HL-60 (cell line): ENCODE measurements around the gene CST9.

Source experiments
- GABPA ChIP-seq: IDR thresholded peaks from 2 replicates; pipeline ENCODE4 v1.6.1; 2012; ENCODE audit warnings: low read depth
- POLR2AphosphoS5 ChIP-seq: IDR thresholded peaks from 2 replicates; pipeline ENCODE4 v1.6.1; 2012; ENCODE audit warnings: low read depth
- TF ChIP-seq, protein P1 (sequence below): IDR thresholded peaks from one replicate; pipeline ENCODE4 v1.5.1; 2011; ENCODE audit warnings: low read length, control low read depth, inconsistent platforms; ENCODE audit not compliant: insufficient read depth
- TF ChIP-seq, protein P2 (sequence below): IDR thresholded peaks from 2 replicates; pipeline ENCODE4 v1.6.1; 2012; ENCODE audit warnings: low read depth; ENCODE audit not compliant: insufficient replicate concordance

DNA sequence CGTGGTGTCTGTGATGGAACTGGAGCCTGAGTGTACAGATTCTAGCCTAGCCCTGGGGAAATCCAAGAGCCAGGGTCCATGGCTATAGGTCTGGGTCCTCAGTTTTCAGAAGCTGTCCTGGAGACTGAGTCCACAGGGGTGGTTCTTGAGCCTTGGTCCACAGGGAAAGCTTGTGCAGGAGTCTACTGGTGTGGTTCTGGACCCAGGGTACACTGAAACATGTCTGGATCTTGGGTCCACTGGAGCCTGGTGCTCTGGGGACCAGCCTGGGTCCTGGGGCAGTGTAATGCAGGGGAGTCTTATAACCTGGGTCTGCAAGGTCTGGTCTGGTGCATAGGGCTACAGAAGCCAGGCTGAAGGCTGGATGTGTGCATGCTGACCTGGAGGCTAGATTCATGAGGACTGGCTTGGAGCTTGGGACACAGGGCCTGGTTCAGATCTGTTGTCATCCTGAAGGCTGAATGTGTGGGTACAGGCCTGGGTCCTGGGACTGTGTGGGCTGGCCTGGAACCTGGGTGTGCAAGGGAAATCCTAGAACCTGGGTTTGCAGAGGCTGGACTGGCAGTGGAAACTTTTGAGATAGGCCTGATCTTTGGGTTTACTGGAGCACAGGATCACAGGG is 42.9 kb downstream of the CST9 start:
- no peak for TF ChIP-seq GABPA
- TF ChIP-seq, protein P1, sequence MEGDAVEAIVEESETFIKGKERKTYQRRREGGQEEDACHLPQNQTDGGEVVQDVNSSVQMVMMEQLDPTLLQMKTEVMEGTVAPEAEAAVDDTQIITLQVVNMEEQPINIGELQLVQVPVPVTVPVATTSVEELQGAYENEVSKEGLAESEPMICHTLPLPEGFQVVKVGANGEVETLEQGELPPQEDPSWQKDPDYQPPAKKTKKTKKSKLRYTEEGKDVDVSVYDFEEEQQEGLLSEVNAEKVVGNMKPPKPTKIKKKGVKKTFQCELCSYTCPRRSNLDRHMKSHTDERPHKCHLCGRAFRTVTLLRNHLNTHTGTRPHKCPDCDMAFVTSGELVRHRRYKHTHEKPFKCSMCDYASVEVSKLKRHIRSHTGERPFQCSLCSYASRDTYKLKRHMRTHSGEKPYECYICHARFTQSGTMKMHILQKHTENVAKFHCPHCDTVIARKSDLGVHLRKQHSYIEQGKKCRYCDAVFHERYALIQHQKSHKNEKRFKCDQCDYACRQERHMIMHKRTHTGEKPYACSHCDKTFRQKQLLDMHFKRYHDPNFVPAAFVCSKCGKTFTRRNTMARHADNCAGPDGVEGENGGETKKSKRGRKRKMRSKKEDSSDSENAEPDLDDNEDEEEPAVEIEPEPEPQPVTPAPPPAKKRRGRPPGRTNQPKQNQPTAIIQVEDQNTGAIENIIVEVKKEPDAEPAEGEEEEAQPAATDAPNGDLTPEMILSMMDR, result no peak
- TF ChIP-seq, protein P2, sequence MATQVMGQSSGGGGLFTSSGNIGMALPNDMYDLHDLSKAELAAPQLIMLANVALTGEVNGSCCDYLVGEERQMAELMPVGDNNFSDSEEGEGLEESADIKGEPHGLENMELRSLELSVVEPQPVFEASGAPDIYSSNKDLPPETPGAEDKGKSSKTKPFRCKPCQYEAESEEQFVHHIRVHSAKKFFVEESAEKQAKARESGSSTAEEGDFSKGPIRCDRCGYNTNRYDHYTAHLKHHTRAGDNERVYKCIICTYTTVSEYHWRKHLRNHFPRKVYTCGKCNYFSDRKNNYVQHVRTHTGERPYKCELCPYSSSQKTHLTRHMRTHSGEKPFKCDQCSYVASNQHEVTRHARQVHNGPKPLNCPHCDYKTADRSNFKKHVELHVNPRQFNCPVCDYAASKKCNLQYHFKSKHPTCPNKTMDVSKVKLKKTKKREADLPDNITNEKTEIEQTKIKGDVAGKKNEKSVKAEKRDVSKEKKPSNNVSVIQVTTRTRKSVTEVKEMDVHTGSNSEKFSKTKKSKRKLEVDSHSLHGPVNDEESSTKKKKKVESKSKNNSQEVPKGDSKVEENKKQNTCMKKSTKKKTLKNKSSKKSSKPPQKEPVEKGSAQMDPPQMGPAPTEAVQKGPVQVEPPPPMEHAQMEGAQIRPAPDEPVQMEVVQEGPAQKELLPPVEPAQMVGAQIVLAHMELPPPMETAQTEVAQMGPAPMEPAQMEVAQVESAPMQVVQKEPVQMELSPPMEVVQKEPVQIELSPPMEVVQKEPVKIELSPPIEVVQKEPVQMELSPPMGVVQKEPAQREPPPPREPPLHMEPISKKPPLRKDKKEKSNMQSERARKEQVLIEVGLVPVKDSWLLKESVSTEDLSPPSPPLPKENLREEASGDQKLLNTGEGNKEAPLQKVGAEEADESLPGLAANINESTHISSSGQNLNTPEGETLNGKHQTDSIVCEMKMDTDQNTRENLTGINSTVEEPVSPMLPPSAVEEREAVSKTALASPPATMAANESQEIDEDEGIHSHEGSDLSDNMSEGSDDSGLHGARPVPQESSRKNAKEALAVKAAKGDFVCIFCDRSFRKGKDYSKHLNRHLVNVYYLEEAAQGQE, result no peak
- TF ChIP-seq POLR2AphosphoS5, result no peak
